Calu3 (cell line): Measurements from ENCODE around the gene CRABP2. TPM values are rescaled to one million over a fixed set of nuclear protein-coding genes. Genes with fewer than 3 reads are reported as not detected.

Source experiments
- BruUV-seq: library from RNA; stranded (reverse); fragments of 400-500 nt; replicated peaks from 2 replicates; lab custom pipeline; 2021; lab: Mats Ljungman, UMichigan
- CTCF ChIA-PET: fragments of 300-600 bp; sonication (Branson Sonifier 250); formaldehyde crosslinking; loops from one replicate; lab custom pipeline; 2022; ENCODE audit warnings: antibody characterized with exemption; lab: Charles Lee
- DNase-seq: peaks from one replicate; pipeline ENCODE4 v3.0.0; 2022
- H3K27ac Mint-ChIP-seq: one replicate; pipeline ENCODE4 v1.8.0; 2022; ENCODE audit warnings: mixed read lengths; ENCODE audit not compliant: unreplicated experiment
- H3K27me3 Mint-ChIP-seq: one replicate; pipeline ENCODE4 v1.8.0; 2022; ENCODE audit warnings: mixed read lengths; ENCODE audit not compliant: unreplicated experiment
- H3K36me3 Mint-ChIP-seq: one replicate; pipeline ENCODE4 v1.8.0; 2022; ENCODE audit warnings: mild to moderate bottlenecking, moderate library complexity, mixed read lengths; ENCODE audit not compliant: insufficient read depth, unreplicated experiment
- H3K4me1 Mint-ChIP-seq: one replicate; pipeline ENCODE4 v1.8.0; 2022; ENCODE audit warnings: mild to moderate bottlenecking, low read depth, mixed read lengths; ENCODE audit not compliant: unreplicated experiment
- H3K4me3 Mint-ChIP-seq: one replicate; pipeline ENCODE4 v1.8.0; 2022; ENCODE audit warnings: mild to moderate bottlenecking, low read depth, moderate library complexity, mixed read lengths; ENCODE audit not compliant: unreplicated experiment
- H3K9me3 Mint-ChIP-seq: one replicate; pipeline ENCODE4 v1.8.0; 2022; ENCODE audit warnings: low read depth, mixed read lengths; ENCODE audit not compliant: unreplicated experiment
- CTCF ChIP-seq: fragments of 200-600 bp; IDR thresholded peaks from one replicate; pipeline ENCODE4 v1.8.0; 2022; ENCODE audit warnings: antibody characterized with exemption; ENCODE audit not compliant: unreplicated experiment
- intact Hi-C: fragments of 100-400 bp; cut with micrococcal nuclease; formaldehyde crosslinking; loops from one replicate; pipeline ENCODE4 v1.10.0; 2022; ENCODE audit not compliant: unreplicated experiment
- total RNA-seq: library from RNA; stranded (reverse); gene quantifications from 2 replicates; pipeline ENCODE4 v1.2.3, GENCODE V29; 2022

The CRABP2 gene
- total RNA-seq, 1 experiment from 2014 or later: 17.6 TPM

DNA sequence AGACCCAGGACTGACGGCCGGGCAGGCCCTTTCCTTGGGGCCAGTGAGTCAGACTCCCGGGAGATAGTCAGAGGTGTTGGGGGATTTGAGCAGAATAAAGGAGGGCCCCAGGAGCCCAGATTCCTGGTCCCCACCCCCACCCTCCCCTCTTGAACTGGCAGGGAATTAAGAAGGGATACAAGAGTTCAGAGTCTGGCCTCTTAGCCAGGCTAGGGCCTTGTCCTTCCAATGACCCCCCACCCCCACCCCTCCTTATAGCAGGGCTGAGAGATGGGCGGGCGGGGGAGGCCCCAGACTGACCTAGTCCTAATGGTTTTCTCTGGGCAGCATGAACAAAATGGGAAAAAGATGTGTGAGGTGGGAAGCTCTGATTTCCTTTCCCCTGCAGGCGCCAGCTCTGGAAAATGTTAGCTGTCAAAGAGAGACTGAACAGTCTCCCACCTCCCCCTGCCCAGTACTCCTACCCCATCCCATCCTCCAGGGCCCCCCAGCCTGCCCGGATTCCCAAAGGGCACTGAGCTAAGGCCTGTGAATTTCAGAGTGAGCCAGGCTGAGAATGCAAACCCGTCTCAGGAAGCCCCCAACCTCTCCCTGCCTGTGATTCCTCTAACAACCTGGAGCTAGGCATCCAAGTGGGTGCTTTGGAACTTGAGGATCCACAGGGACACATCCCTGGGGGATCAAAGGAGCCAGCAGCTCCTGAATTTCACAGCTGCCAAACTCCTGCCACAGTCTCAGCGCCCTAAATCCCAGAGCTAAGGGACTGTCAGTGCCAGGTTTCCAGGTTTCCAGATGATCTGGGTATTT lies 5.8 kb upstream of the CRABP2 start:
- no peak for TF ChIP-seq CTCF
- H3K4me1 Mint-ChIP-seq: peaks cover 32% of the 10 kb centered on the region
- peaks cover 16% of the 10 kb centered on the region for H3K36me3 Mint-ChIP-seq
- CTCF ChIA-PET: interaction anchor here (1.4 kb wide), 1 partner anchor 17 kb away, joined by 3 read pairs; the partner anchor contains the start of genes ISG20L2 and METTL25B
- H3K27ac Mint-ChIP-seq: no peak overlapping the region
- no peak overlapping the region for H3K4me3 Mint-ChIP-seq
- BruUV-seq: no TSS peak
- H3K27me3 Mint-ChIP-seq: peaks cover 5% of the 10 kb centered on the region
- H3K9me3 Mint-ChIP-seq: no peaks in the 10 kb centered on the region
- intact Hi-C loops: no loop called here
- no peak for DNase-seq

DNA sequence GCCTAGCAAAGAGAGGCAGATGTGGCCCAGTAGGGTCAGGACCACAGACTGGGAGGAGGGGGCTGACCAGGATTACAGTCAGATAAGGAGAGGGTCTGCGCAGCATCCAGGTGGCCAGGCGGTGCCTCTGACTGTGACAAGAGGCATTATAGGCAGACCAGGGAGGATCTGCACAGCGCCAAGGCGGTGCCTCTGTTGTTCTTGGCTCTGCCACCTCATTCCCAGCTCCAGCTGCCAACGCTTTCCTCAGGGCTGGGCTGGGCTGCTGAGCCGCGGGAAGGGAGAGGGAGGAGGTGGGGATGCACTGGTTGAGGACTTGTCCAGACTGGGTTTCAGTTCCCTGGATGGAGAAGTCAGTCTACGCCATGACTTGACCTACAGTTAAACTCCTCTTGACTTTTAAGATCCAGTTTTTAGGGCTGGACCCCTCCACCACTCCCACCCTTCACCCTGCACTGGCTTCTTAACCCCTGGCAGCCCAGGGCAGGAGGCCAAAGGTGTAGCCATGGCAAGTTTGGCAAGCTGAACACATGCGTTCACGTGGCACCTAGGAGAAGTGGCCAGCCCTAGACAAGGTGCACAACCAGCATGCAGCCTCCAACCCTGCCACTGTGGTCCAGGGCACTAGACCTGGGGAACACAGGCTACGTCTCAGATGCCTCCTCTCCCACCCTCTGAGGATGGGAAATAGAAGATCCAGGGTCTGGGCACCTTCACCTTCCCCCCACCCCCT lies 4.5 kb upstream of the CRABP2 start:
- Mint-ChIP-seq H3K4me3 (no peak overlapping the region), H3K4me1 (peaks cover 31% of the 10 kb centered on the region)

DNA sequence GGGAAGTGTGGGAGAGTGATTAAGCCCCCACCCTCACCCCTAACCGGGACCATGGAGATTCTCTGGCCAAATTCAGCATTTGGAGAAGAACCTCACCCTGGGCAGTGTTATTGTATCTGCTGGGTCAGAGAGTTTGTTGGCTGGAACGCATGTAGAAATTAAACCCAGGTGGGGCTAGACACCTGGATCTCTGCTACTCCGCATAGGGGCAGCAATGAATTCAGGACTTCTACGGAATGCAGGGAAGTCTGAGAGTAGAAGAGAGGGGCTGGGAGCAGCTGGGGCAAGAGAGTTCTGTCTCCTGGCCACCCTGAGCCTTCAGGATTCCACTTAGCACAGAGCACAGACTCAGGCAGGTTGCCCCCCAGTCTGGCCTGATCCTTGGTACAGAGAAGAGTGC lies 3.6 kb upstream of the CRABP2 start:
- DNase-seq: no peak
- peaks cover 23% of the 10 kb centered on the region for H3K36me3 Mint-ChIP-seq
- TF ChIP-seq CTCF: no peak
- no peak overlapping the region for H3K4me3 Mint-ChIP-seq
- H3K4me1 Mint-ChIP-seq: peaks cover 34% of the 10 kb centered on the region
- intact Hi-C loops: no loop called here
- CTCF ChIA-PET: interaction anchor here (7.1 kb wide), 1 partner anchor 17 kb away, joined by 130 read pairs; no protein-coding TSS in a partner anchor
- H3K9me3 Mint-ChIP-seq: no peaks in the 10 kb centered on the region
- BruUV-seq: no TSS peak
- no peak overlapping the region for H3K27ac Mint-ChIP-seq
- H3K27me3 Mint-ChIP-seq: peaks cover 13% of the 10 kb centered on the region

More for the DNA sequence above, 4.5 kb upstream of the CRABP2 start:
- DNase-seq: no peak
- BruUV-seq: no TSS peak
- peaks cover 25% of the 10 kb centered on the region for H3K36me3 Mint-ChIP-seq
- no peak overlapping the region for H3K27ac Mint-ChIP-seq
- H3K27me3 Mint-ChIP-seq: peaks cover 13% of the 10 kb centered on the region
- CTCF ChIA-PET: interaction anchor here (7.1 kb wide), 1 partner anchor 18 kb away, joined by 130 read pairs; no protein-coding TSS in a partner anchor
- no peak for TF ChIP-seq CTCF
- intact Hi-C loops: no loop called here
- H3K9me3 Mint-ChIP-seq: no peaks in the 10 kb centered on the region

GRCh38 chr1:156708218-156708661 lies 2.9 kb upstream of the CRABP2 start:
- no peak for DNase-seq
- CTCF ChIA-PET: interaction anchor here (0.5 to 7.1 kb wide), 4 partner anchors 15 to 26 kb away, joined by 3 to 130 read pairs (median 4); no protein-coding TSS in a partner anchor
- peaks cover 23% of the 10 kb centered on the region for H3K36me3 Mint-ChIP-seq
- no TSS peak for BruUV-seq
- TF ChIP-seq CTCF: no peak
- no peak overlapping the region for H3K4me3 Mint-ChIP-seq
- H3K27ac Mint-ChIP-seq: no peak overlapping the region
- peaks cover 37% of the 10 kb centered on the region for H3K4me1 Mint-ChIP-seq
- H3K9me3 Mint-ChIP-seq: no peaks in the 10 kb centered on the region
- intact Hi-C loops: no loop called here
- H3K27me3 Mint-ChIP-seq: peaks cover 13% of the 10 kb centered on the region
